Activated CD4-positive, alpha-beta T cell treated with anti-CD3 and anti-CD28 coated beads, Interleukin-2, amount 10 ng/mL, durations not matched to agents 24 days and 14 days (primary cell): ENCODE data around the gene TRAF2. TPM values are rescaled to one million over a fixed set of nuclear protein-coding genes. Genes with fewer than 3 reads are reported as not detected.

Source experiments
- DNase-seq: peaks from one replicate; pipeline ENCODE4 v3.0.0; 2022
- H3K27ac Mint-ChIP-seq: one replicate; pipeline ENCODE4 v1.8.0; 2022; ENCODE audit warnings: mild to moderate bottlenecking, mixed read lengths
- H3K27me3 Mint-ChIP-seq: one replicate; pipeline ENCODE4 v1.8.0; 2022; ENCODE audit warnings: mixed read lengths
- H3K36me3 Mint-ChIP-seq: one replicate; pipeline ENCODE4 v1.8.0; 2022; ENCODE audit warnings: low read depth, mild to moderate bottlenecking, mixed read lengths
- H3K4me1 Mint-ChIP-seq: one replicate; pipeline ENCODE4 v1.8.0; 2021; ENCODE audit warnings: mixed read lengths
- H3K4me3 Mint-ChIP-seq: one replicate; pipeline ENCODE4 v1.8.0; 2022; ENCODE audit warnings: mild to moderate bottlenecking, moderate library complexity, mixed read lengths
- H3K9me3 Mint-ChIP-seq: one replicate; pipeline ENCODE4 v1.8.0; 2021; ENCODE audit warnings: mixed read lengths
- intact Hi-C: fragments of 100-400 bp; cut with micrococcal nuclease; formaldehyde crosslinking; loops from one replicate; pipeline ENCODE4 v1.15.1; 2023
- total RNA-seq: library from RNA; stranded (reverse); gene quantifications from 2 replicates; pipeline ENCODE4 v1.2.3, GENCODE V29; 2022

The TRAF2 gene
- total RNA-seq, 1 donor from 2014 or later = 66.6 TPM

GRCh38 chr9:136896027-136896426 is 9.7 kb downstream of the TRAF2 start:
- Mint-ChIP-seq H3K27ac (no peak overlapping the region), H3K4me1 (peaks cover 36% of the 10 kb centered on the region), H3K9me3 (no peaks in the 10 kb centered on the region), H3K27me3 (no peaks in the 10 kb centered on the region), H3K36me3 (peaks cover 49% of the 10 kb centered on the region), H3K4me3 (no peak overlapping the region)
- intact Hi-C loops = no loop called here
- DNase-seq = no peak

GRCh38 chr9:136898483-136899100 is 12.3 kb downstream of the TRAF2 start:
- H3K27ac Mint-ChIP-seq = peak overlapping the region; percentile 56
- no peak for DNase-seq
- intact Hi-C loops = no loop called here
- no peak overlapping the region for H3K4me3 Mint-ChIP-seq
- peaks cover 54% of the 10 kb centered on the region for H3K4me1 Mint-ChIP-seq
- no peaks in the 10 kb centered on the region for H3K27me3 Mint-ChIP-seq
- peaks cover 58% of the 10 kb centered on the region for H3K36me3 Mint-ChIP-seq
- no peaks in the 10 kb centered on the region for H3K9me3 Mint-ChIP-seq

GRCh38 chr9:136899196-136899595 is 12.9 kb downstream of the TRAF2 start:
- Mint-ChIP-seq H3K27me3 (no peaks in the 10 kb centered on the region), H3K36me3 (peaks cover 56% of the 10 kb centered on the region), H3K27ac (peak overlapping the region; percentile 81), H3K9me3 (no peaks in the 10 kb centered on the region), H3K4me3 (no peak overlapping the region), H3K4me1 (peaks cover 53% of the 10 kb centered on the region)
- intact Hi-C loops = no loop called here
- no peak for DNase-seq

- peak overlapping the region; percentile 12 for H3K4me3 Mint-ChIP-seq
- H3K27me3 Mint-ChIP-seq = no peaks in the 10 kb centered on the region
- DNase-seq = no peak
- H3K9me3 Mint-ChIP-seq = no peaks in the 10 kb centered on the region
- intact Hi-C loops = loop anchor here (5.0 kb wide), 1 partner anchor 93 kb away; the partner anchor contains the start of gene RABL6
- H3K36me3 Mint-ChIP-seq = peaks cover 50% of the 10 kb centered on the region
- peaks cover 49% of the 10 kb centered on the region for H3K4me1 Mint-ChIP-seq
- peak overlapping the region; percentile 99 for H3K27ac Mint-ChIP-seq
Observed at GRCh38 chr9:136900556-136900955, 14.2 kb downstream of the TRAF2 start.

GRCh38 chr9:136900988-136901515 is 14.7 kb downstream of the TRAF2 start:
- intact Hi-C loops = loop anchor here (5.0 kb wide), 1 partner anchor 94 kb away; the partner anchor contains the start of gene RABL6
- no peaks in the 10 kb centered on the region for H3K9me3 Mint-ChIP-seq
- H3K27ac Mint-ChIP-seq = peak overlapping the region; percentile 99
- peaks cover 51% of the 10 kb centered on the region for H3K36me3 Mint-ChIP-seq
- peaks cover 49% of the 10 kb centered on the region for H3K4me1 Mint-ChIP-seq
- DNase-seq = no peak
- no peaks in the 10 kb centered on the region for H3K27me3 Mint-ChIP-seq
- H3K4me3 Mint-ChIP-seq = peak overlapping the region; percentile 78

- DNase-seq = peak; percentile 96
- Mint-ChIP-seq H3K4me3 (peak overlapping the region; percentile 78), H3K27ac (peak overlapping the region; percentile 99), H3K4me1 (peaks cover 52% of the 10 kb centered on the region), H3K36me3 (peaks cover 54% of the 10 kb centered on the region), H3K27me3 (no peaks in the 10 kb centered on the region), H3K9me3 (no peaks in the 10 kb centered on the region)
- intact Hi-C loops = loop anchor here (1.0 to 5.0 kb wide), 6 partner anchors 15 to 94 kb away; partner anchors contain the start of genes EDF1, FBXW5, PHPT1 and RABL6
Observed at GRCh38 chr9:136901516-136902258, 15.4 kb downstream of the TRAF2 start.

- Mint-ChIP-seq H3K27ac (peak overlapping the region; percentile 99), H3K4me3 (peak overlapping the region; percentile 78), H3K9me3 (no peaks in the 10 kb centered on the region), H3K4me1 (peaks cover 48% of the 10 kb centered on the region), H3K36me3 (peaks cover 58% of the 10 kb centered on the region), H3K27me3 (no peaks in the 10 kb centered on the region)
- intact Hi-C loops = loop anchor here (1.0 to 5.0 kb wide), 6 partner anchors 16 to 95 kb away; partner anchors contain the start of genes EDF1, FBXW5, PHPT1 and RABL6
- DNase-seq = peak; percentile 97
Observed at GRCh38 chr9:136902259-136902821, 16.0 kb downstream of the TRAF2 start.

GRCh38 chr9:136903041-136903554 is 16.8 kb downstream of the TRAF2 start:
- DNase-seq = peak; percentile 62
- peak overlapping the region; percentile 49 for H3K4me3 Mint-ChIP-seq
- no peaks in the 10 kb centered on the region for H3K27me3 Mint-ChIP-seq
- intact Hi-C loops = loop anchor here (2.0 to 5.0 kb wide), 2 partner anchors 54 to 96 kb away; partner anchors contain the start of genes PHPT1 and RABL6
- H3K36me3 Mint-ChIP-seq = peaks cover 63% of the 10 kb centered on the region
- peaks cover 48% of the 10 kb centered on the region for H3K4me1 Mint-ChIP-seq
- no peaks in the 10 kb centered on the region for H3K9me3 Mint-ChIP-seq
- H3K27ac Mint-ChIP-seq = peak overlapping the region; percentile 99

GRCh38 chr9:136906266-136906665 is 19.9 kb downstream of the TRAF2 start:
- Mint-ChIP-seq H3K4me3 (no peak overlapping the region), H3K36me3 (peaks cover 61% of the 10 kb centered on the region), H3K27me3 (no peaks in the 10 kb centered on the region), H3K4me1 (peaks cover 32% of the 10 kb centered on the region), H3K9me3 (no peaks in the 10 kb centered on the region), H3K27ac (peak overlapping the region; percentile 68)
- intact Hi-C loops = no loop called here
- DNase-seq = no peak

- Mint-ChIP-seq H3K4me1 (peaks cover 24% of the 10 kb centered on the region), H3K9me3 (no peaks in the 10 kb centered on the region), H3K27ac (peak overlapping the region; percentile 69), H3K27me3 (no peaks in the 10 kb centered on the region), H3K4me3 (no peak overlapping the region), H3K36me3 (peaks cover 57% of the 10 kb centered on the region)
- no peak for DNase-seq
- intact Hi-C loops = no loop called here
Observed at GRCh38 chr9:136907011-136907914, 20.9 kb downstream of the TRAF2 start.

GRCh38 chr9:136910197-136910900 is 24.0 kb downstream of the TRAF2 start:
- peaks cover 8% of the 10 kb centered on the region for H3K4me1 Mint-ChIP-seq
- no peaks in the 10 kb centered on the region for H3K9me3 Mint-ChIP-seq
- no peaks in the 10 kb centered on the region for H3K27me3 Mint-ChIP-seq
- no peak overlapping the region for H3K4me3 Mint-ChIP-seq
- intact Hi-C loops = no loop called here
- DNase-seq = no peak
- no peak overlapping the region for H3K27ac Mint-ChIP-seq
- H3K36me3 Mint-ChIP-seq = peaks cover 53% of the 10 kb centered on the region

- H3K9me3 Mint-ChIP-seq = no peaks in the 10 kb centered on the region
- H3K27me3 Mint-ChIP-seq = no peaks in the 10 kb centered on the region
- H3K36me3 Mint-ChIP-seq = peaks cover 55% of the 10 kb centered on the region
- intact Hi-C loops = no loop called here
- DNase-seq = no peak
- peaks cover 9% of the 10 kb centered on the region for H3K4me1 Mint-ChIP-seq
- H3K27ac Mint-ChIP-seq = no peak overlapping the region
- H3K4me3 Mint-ChIP-seq = no peak overlapping the region
Observed at GRCh38 chr9:136910901-136911245, 24.6 kb downstream of the TRAF2 start.
